Measurements from ENCODE around the gene CPSF3.

The CPSF3 gene

GRCh38 chr2:9423922-9424272 is 443 bp downstream of the CPSF3 start:
- H3K9ac ChIP-seq (ENCODE audit: low read depth, low read length), result peak overlapping the region; percentile 92
- H3K36me3 ChIP-seq (ENCODE audit: control insufficient read depth, insufficient read depth, low read length), result peaks cover 7% of the 10 kb centered on the region
- H3K4me3 ChIP-seq (ENCODE audit: low read depth, low read length), result peak overlapping the region; percentile 99
- peak overlapping the region; percentile 96 for H3K27ac ChIP-seq (ENCODE audit: low read depth, low read length)
- no peaks in the 10 kb centered on the region for H3K9me3 ChIP-seq (ENCODE audit: control insufficient read depth, insufficient read depth, low read length)
- H3K27me3 ChIP-seq (ENCODE audit: control insufficient read depth, insufficient read depth, low read length), result peaks cover 7% of the 10 kb centered on the region; the same call in 1 of the 2 replicates
- H3K4me1 ChIP-seq (ENCODE audit: control insufficient read depth, insufficient read depth, low read length), result peaks cover 14% of the 10 kb centered on the region

- Histone ChIP-seq H3K36me3 (ENCODE audit: control insufficient read depth, insufficient read depth, low read length) (peaks cover 14% of the 10 kb centered on the region), H3K27me3 (ENCODE audit: control insufficient read depth, insufficient read depth, low read length) (peaks cover 7% of the 10 kb centered on the region; the same call in 1 of the 2 replicates), H3K9me3 (ENCODE audit: control insufficient read depth, insufficient read depth, low read length) (no peaks in the 10 kb centered on the region), H3K27ac (ENCODE audit: low read depth, low read length) (no peak overlapping the region), H3K4me1 (ENCODE audit: control insufficient read depth, insufficient read depth, low read length) (peaks cover 14% of the 10 kb centered on the region), H3K9ac (ENCODE audit: low read depth, low read length) (peak overlapping the region; percentile 92), H3K4me3 (ENCODE audit: low read depth, low read length) (peak overlapping the region; percentile 99)
These were observed 1.2 kb downstream of the CPSF3 start for GRCh38 chr2:9424447-9425164.

DNA sequence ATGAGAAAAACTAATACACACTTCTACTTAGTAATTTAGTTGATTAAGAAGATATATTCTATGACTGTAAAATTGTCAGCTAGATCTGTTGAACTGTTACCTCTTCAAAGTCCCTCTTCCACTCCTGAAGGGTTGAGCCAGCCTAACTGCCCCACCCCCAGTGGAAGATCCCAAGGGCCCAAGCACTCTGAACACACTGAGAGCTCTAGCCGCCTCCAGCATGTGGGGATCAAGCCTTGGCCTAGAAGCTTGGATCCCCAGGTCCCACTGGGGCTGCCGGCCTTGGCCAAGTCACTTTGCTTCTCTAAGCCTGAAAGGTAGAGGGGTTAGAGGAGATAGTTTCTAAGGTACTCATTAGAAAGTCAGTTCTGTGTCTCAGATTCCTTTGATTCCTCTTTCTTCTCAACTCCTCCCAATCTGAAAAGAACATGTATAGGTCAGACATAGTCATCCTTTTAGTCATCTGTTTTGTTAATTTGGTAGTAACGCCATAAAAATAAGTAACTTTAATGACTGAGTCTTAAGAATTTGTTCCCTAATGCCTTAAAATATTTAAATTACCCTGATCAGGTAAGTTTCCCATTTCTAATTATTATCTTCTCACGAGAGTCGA is 5.6 kb downstream of the CPSF3 start:
- peaks cover 59% of the 10 kb centered on the region for H3K36me3 ChIP-seq (ENCODE audit: control insufficient read depth, insufficient read depth, low read length)
- H3K9ac ChIP-seq (ENCODE audit: low read depth, low read length), result no peak overlapping the region
- H3K27ac ChIP-seq (ENCODE audit: low read depth, low read length), result no peak overlapping the region
- H3K27me3 ChIP-seq (ENCODE audit: control insufficient read depth, insufficient read depth, low read length), result no peaks in the 10 kb centered on the region
- peaks cover 8% of the 10 kb centered on the region for H3K4me1 ChIP-seq (ENCODE audit: control insufficient read depth, insufficient read depth, low read length)
- H3K9me3 ChIP-seq (ENCODE audit: control insufficient read depth, insufficient read depth, low read length), result no peaks in the 10 kb centered on the region
- no peak overlapping the region for H3K4me3 ChIP-seq (ENCODE audit: low read depth, low read length)

GRCh38 chr2:9430316-9431293 is 7.2 kb downstream of the CPSF3 start:
- H3K27ac ChIP-seq (ENCODE audit: low read depth, low read length), result no peak overlapping the region

GRCh38 chr2:9434489-9434888 is 11.0 kb downstream of the CPSF3 start:
- Histone ChIP-seq H3K27ac (ENCODE audit: low read depth, low read length) (no peak overlapping the region), H3K9me3 (ENCODE audit: control insufficient read depth, insufficient read depth, low read length) (no peaks in the 10 kb centered on the region), H3K4me3 (ENCODE audit: low read depth, low read length) (no peak overlapping the region), H3K27me3 (ENCODE audit: control insufficient read depth, insufficient read depth, low read length) (no peaks in the 10 kb centered on the region), H3K4me1 (ENCODE audit: control insufficient read depth, insufficient read depth, low read length) (no peaks in the 10 kb centered on the region), H3K9ac (ENCODE audit: low read depth, low read length) (no peak overlapping the region), H3K36me3 (ENCODE audit: control insufficient read depth, insufficient read depth, low read length) (peaks cover 93% of the 10 kb centered on the region)

More at GRCh38 chr2:9430316-9431293, 7.2 kb downstream of the CPSF3 start:
- Histone ChIP-seq H3K4me1 (ENCODE audit: control insufficient read depth, insufficient read depth, low read length) (no peaks in the 10 kb centered on the region), H3K36me3 (ENCODE audit: control insufficient read depth, insufficient read depth, low read length) (peaks cover 72% of the 10 kb centered on the region), H3K27me3 (ENCODE audit: control insufficient read depth, insufficient read depth, low read length) (no peaks in the 10 kb centered on the region), H3K4me3 (ENCODE audit: low read depth, low read length) (no peak overlapping the region), H3K9ac (ENCODE audit: low read depth, low read length) (no peak overlapping the region), H3K9me3 (ENCODE audit: control insufficient read depth, insufficient read depth, low read length) (no peaks in the 10 kb centered on the region)

DNA sequence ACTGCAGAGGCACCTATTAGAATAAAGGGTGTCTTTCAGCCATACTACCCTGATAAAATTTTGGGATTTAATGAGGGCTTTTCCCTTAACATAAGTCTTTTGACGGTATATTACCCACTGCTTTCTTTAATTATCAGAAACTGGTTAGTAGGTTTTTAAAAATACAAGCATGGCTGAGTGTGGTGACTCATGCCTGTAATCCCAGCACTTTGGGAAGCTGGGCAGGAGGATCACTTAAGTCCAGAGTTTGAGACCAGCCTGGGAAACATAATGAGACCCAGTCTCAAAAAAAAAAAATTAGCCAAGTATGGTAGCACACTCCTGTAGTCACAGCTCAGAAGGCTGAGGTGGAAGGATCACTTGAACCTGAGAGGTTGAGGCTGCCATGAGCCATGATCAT is 16.1 kb downstream of the CPSF3 start:
- Histone ChIP-seq H3K36me3 (ENCODE audit: control insufficient read depth, insufficient read depth, low read length) (peaks cover 89% of the 10 kb centered on the region), H3K4me3 (ENCODE audit: low read depth, low read length) (no peak overlapping the region), H3K9ac (ENCODE audit: low read depth, low read length) (no peak overlapping the region), H3K27me3 (ENCODE audit: control insufficient read depth, insufficient read depth, low read length) (no peaks in the 10 kb centered on the region), H3K27ac (ENCODE audit: low read depth, low read length) (no peak overlapping the region), H3K4me1 (ENCODE audit: control insufficient read depth, insufficient read depth, low read length) (no peaks in the 10 kb centered on the region), H3K9me3 (ENCODE audit: control insufficient read depth, insufficient read depth, low read length) (no peaks in the 10 kb centered on the region)

DNA sequence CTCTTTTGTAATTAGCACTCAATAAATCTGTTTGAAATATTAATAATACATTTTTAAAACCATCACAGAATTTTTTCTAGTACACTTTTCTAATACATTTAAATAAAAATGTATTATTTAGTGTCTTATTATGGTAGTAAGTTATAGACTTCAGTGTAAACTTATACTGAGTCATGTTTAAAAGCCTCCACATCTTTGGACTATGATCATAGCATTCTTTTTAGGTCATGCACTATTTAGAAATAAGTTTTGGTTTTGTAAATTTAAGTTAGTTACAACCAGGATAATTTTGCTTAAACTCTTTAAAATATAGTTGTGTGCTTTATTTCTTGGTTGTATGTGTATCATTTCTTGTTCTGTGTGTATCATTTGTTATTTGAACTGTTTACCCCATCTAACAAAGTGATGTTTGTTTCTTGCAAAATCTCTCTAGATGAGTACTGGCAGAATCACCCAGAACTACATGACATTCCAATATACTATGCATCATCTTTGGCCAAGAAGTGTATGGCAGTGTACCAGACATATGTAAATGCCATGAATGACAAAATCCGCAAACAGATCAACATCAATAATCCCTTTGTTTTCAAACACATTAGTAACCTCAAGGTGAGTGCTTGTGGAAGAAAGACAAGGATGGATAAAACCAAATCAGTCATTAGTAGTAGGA is 16.7 kb downstream of the CPSF3 start:
- Histone ChIP-seq H3K4me1 (ENCODE audit: control insufficient read depth, insufficient read depth, low read length) (no peaks in the 10 kb centered on the region), H3K36me3 (ENCODE audit: control insufficient read depth, insufficient read depth, low read length) (peaks cover 88% of the 10 kb centered on the region), H3K9me3 (ENCODE audit: control insufficient read depth, insufficient read depth, low read length) (no peaks in the 10 kb centered on the region), H3K4me3 (ENCODE audit: low read depth, low read length) (no peak overlapping the region), H3K27ac (ENCODE audit: low read depth, low read length) (no peak overlapping the region), H3K27me3 (ENCODE audit: control insufficient read depth, insufficient read depth, low read length) (no peaks in the 10 kb centered on the region), H3K9ac (ENCODE audit: low read depth, low read length) (no peak overlapping the region)

- no peaks in the 10 kb centered on the region for H3K9me3 ChIP-seq (ENCODE audit: control insufficient read depth, insufficient read depth, low read length)
- H3K9ac ChIP-seq (ENCODE audit: low read depth, low read length), result no peak overlapping the region
- H3K36me3 ChIP-seq (ENCODE audit: control insufficient read depth, insufficient read depth, low read length), result peaks cover 90% of the 10 kb centered on the region
- no peaks in the 10 kb centered on the region for H3K27me3 ChIP-seq (ENCODE audit: control insufficient read depth, insufficient read depth, low read length)
- H3K4me3 ChIP-seq (ENCODE audit: low read depth, low read length), result no peak overlapping the region
- H3K27ac ChIP-seq (ENCODE audit: low read depth, low read length), result no peak overlapping the region
- H3K4me1 ChIP-seq (ENCODE audit: control insufficient read depth, insufficient read depth, low read length), result no peaks in the 10 kb centered on the region
These were observed 18.1 kb downstream of the CPSF3 start for GRCh38 chr2:9441556-9441955.

GRCh38 chr2:9443526-9443925 is 20.1 kb downstream of the CPSF3 start:
- Histone ChIP-seq H3K9me3 (ENCODE audit: control insufficient read depth, insufficient read depth, low read length) (no peaks in the 10 kb centered on the region), H3K27me3 (ENCODE audit: control insufficient read depth, insufficient read depth, low read length) (no peaks in the 10 kb centered on the region), H3K9ac (ENCODE audit: low read depth, low read length) (no peak overlapping the region), H3K4me1 (ENCODE audit: control insufficient read depth, insufficient read depth, low read length) (no peaks in the 10 kb centered on the region), H3K36me3 (ENCODE audit: control insufficient read depth, insufficient read depth, low read length) (peaks cover 90% of the 10 kb centered on the region), H3K27ac (ENCODE audit: low read depth, low read length) (no peak overlapping the region), H3K4me3 (ENCODE audit: low read depth, low read length) (no peak overlapping the region)

DNA sequence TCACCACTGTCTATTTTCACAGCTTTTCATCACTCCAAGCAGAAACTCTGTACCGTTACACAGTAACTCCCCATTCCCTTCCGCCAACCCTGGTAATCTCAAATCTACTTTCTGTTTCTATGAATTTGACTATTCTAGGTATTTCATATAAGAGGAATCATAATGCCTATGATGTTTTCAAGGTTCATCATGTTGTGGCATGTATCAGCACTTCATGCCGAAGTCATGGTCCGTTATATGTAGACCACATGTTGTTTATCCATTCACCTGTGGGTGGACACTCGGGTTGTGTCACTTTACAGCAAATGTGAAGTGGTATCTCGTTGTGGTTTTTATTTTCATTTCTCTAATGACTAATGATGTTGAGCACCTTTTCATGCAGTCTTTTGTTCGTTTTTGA is 21.6 kb downstream of the CPSF3 start:
- Histone ChIP-seq H3K27me3 (ENCODE audit: control insufficient read depth, insufficient read depth, low read length) (no peaks in the 10 kb centered on the region), H3K4me1 (ENCODE audit: control insufficient read depth, insufficient read depth, low read length) (no peaks in the 10 kb centered on the region), H3K27ac (ENCODE audit: low read depth, low read length) (no peak overlapping the region), H3K36me3 (ENCODE audit: control insufficient read depth, insufficient read depth, low read length) (peaks cover 91% of the 10 kb centered on the region), H3K4me3 (ENCODE audit: low read depth, low read length) (no peak overlapping the region), H3K9me3 (ENCODE audit: control insufficient read depth, insufficient read depth, low read length) (no peaks in the 10 kb centered on the region), H3K9ac (ENCODE audit: low read depth, low read length) (no peak overlapping the region)

Data from HUES48 (cell line).